Measurements from ENCODE around the gene TP53I11.

Gene TP53I11

GRCh38 chr11:44901786-44902185 is 48.9 kb downstream of the TP53I11 start:
- H3K4me1 ChIP-seq (ENCODE audit: insufficient read depth, low read length, severe bottlenecking): peaks cover 8% of the 10 kb centered on the region
- TF ChIP-seq, protein P1, sequence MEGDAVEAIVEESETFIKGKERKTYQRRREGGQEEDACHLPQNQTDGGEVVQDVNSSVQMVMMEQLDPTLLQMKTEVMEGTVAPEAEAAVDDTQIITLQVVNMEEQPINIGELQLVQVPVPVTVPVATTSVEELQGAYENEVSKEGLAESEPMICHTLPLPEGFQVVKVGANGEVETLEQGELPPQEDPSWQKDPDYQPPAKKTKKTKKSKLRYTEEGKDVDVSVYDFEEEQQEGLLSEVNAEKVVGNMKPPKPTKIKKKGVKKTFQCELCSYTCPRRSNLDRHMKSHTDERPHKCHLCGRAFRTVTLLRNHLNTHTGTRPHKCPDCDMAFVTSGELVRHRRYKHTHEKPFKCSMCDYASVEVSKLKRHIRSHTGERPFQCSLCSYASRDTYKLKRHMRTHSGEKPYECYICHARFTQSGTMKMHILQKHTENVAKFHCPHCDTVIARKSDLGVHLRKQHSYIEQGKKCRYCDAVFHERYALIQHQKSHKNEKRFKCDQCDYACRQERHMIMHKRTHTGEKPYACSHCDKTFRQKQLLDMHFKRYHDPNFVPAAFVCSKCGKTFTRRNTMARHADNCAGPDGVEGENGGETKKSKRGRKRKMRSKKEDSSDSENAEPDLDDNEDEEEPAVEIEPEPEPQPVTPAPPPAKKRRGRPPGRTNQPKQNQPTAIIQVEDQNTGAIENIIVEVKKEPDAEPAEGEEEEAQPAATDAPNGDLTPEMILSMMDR (IDR thresholded peaks at IDR 0.05; ENCODE audit: low read length): no peak
- no peak for TF ChIP-seq EZH2 (IDR thresholded peaks at IDR 0.05; ENCODE audit: borderline replicate concordance, low read length)
- H3K4me2 ChIP-seq (ENCODE audit: low read length): no peak overlapping the region
- no peak overlapping the region for H3K9ac ChIP-seq (ENCODE audit: low read length)
- H3K36me3 ChIP-seq (ENCODE audit: insufficient read depth, low read length): no peaks in the 10 kb centered on the region
- H2AFZ ChIP-seq (ENCODE audit: low read length): no peak overlapping the region
- no peaks in the 10 kb centered on the region for H3K9me3 ChIP-seq (ENCODE audit: low read length)
- no peaks in the 10 kb centered on the region for H3K79me2 ChIP-seq (ENCODE audit: insufficient read depth, low read length)
- no peak overlapping the region for H3K4me3 ChIP-seq (ENCODE audit: low read depth, low read length, poor library complexity, severe bottlenecking)
- H4K20me1 ChIP-seq (ENCODE audit: insufficient read depth, low read length): no peaks in the 10 kb centered on the region
- H3K9me2 ChIP-seq (ENCODE audit: low read depth, low read length): no peaks in the 10 kb centered on the region
- H3K27ac ChIP-seq (ENCODE audit: low read depth, low read length, poor library complexity, severe bottlenecking): no peak overlapping the region
- H3F3A ChIP-seq (ENCODE audit: insufficient read depth, low read length): no peaks in the 10 kb centered on the region
- peaks cover 3% of the 10 kb centered on the region; the same call in 1 of the 2 replicates for H3K27me3 ChIP-seq (ENCODE audit: insufficient read depth, low read length)

GRCh38 chr11:44901120-44901633 is 49.5 kb downstream of the TP53I11 start:
- H4K20me1 ChIP-seq (ENCODE audit: insufficient read depth, low read length): no peaks in the 10 kb centered on the region
- no peak overlapping the region for H3K4me3 ChIP-seq (ENCODE audit: low read depth, low read length, poor library complexity, severe bottlenecking)
- no peak overlapping the region for H3K27ac ChIP-seq (ENCODE audit: low read depth, low read length, poor library complexity, severe bottlenecking)
- no peak overlapping the region for H3K4me2 ChIP-seq (ENCODE audit: low read length)
- no peaks in the 10 kb centered on the region for H3F3A ChIP-seq (ENCODE audit: insufficient read depth, low read length)
- peaks cover 3% of the 10 kb centered on the region; the same call in 1 of the 2 replicates for H3K27me3 ChIP-seq (ENCODE audit: insufficient read depth, low read length)
- H2AFZ ChIP-seq (ENCODE audit: low read length): no peak overlapping the region
- TF ChIP-seq EZH2 (IDR thresholded peaks at IDR 0.05; ENCODE audit: borderline replicate concordance, low read length): no peak
- TF ChIP-seq, protein P1 (IDR thresholded peaks at IDR 0.05; ENCODE audit: low read length): no peak
- H3K9ac ChIP-seq (ENCODE audit: low read length): no peak overlapping the region
- no peaks in the 10 kb centered on the region for H3K9me2 ChIP-seq (ENCODE audit: low read depth, low read length)
- H3K9me3 ChIP-seq (ENCODE audit: low read length): no peaks in the 10 kb centered on the region
- no peaks in the 10 kb centered on the region for H3K36me3 ChIP-seq (ENCODE audit: insufficient read depth, low read length)
- H3K4me1 ChIP-seq (ENCODE audit: insufficient read depth, low read length, severe bottlenecking): peaks cover 8% of the 10 kb centered on the region
- H3K79me2 ChIP-seq (ENCODE audit: insufficient read depth, low read length): no peaks in the 10 kb centered on the region

GRCh38 chr11:44899959-44900358 is 50.7 kb downstream of the TP53I11 start:
- H2AFZ ChIP-seq (ENCODE audit: low read length): no peak overlapping the region
- TF ChIP-seq, protein P1 (IDR thresholded peaks at IDR 0.05; ENCODE audit: low read length): no peak
- no peak for TF ChIP-seq EZH2 (IDR thresholded peaks at IDR 0.05; ENCODE audit: borderline replicate concordance, low read length)
- no peaks in the 10 kb centered on the region for H3K9me3 ChIP-seq (ENCODE audit: low read length)
- no peak overlapping the region for H3K27ac ChIP-seq (ENCODE audit: low read depth, low read length, poor library complexity, severe bottlenecking)
- H3K36me3 ChIP-seq (ENCODE audit: insufficient read depth, low read length): no peaks in the 10 kb centered on the region
- H3K4me2 ChIP-seq (ENCODE audit: low read length): no peak overlapping the region
- no peak overlapping the region for H3K9ac ChIP-seq (ENCODE audit: low read length)
- no peaks in the 10 kb centered on the region for H4K20me1 ChIP-seq (ENCODE audit: insufficient read depth, low read length)
- H3K9me2 ChIP-seq (ENCODE audit: low read depth, low read length): no peaks in the 10 kb centered on the region
- no peaks in the 10 kb centered on the region for H3K4me1 ChIP-seq (ENCODE audit: insufficient read depth, low read length, severe bottlenecking)
- no peaks in the 10 kb centered on the region for H3K79me2 ChIP-seq (ENCODE audit: insufficient read depth, low read length)
- H3K27me3 ChIP-seq (ENCODE audit: insufficient read depth, low read length): peaks cover 3% of the 10 kb centered on the region; the same call in 1 of the 2 replicates
- H3F3A ChIP-seq (ENCODE audit: insufficient read depth, low read length): no peaks in the 10 kb centered on the region
- H3K4me3 ChIP-seq (ENCODE audit: low read depth, low read length, poor library complexity, severe bottlenecking): no peak overlapping the region

Data from OCI-LY1 (cell line).